Liver (tissue), 9 donors: Measurements from ENCODE around the gene RHOH. TPM values are rescaled to one million over a fixed set of nuclear protein-coding genes. Genes with fewer than 3 reads are reported as not detected.

Experiments
- DNase-seq: peaks from one replicate; pipeline ENCODE4 v3.0.0-alpha.2; 2017; ENCODE audit warnings: low spot score
- H3K27ac ChIP-seq, 2 donors: one replicate each; pipeline ENCODE4 v1.7.0; 2013; ENCODE audit warnings: inconsistent platforms in 2 of 2, low read length in 2 of 2, control low read depth in 1 of 2, low read depth in 1 of 2, mild to moderate bottlenecking in 1 of 2
- H3K27me3 ChIP-seq, 4 donors: one replicate each; pipeline versions ENCODE4 v1.6.1 to v1.7.0; 2013; ENCODE audit warnings: low read length in 3 of 4, inconsistent platforms in 1 of 4, mild to moderate bottlenecking in 1 of 4, moderate library complexity in 1 of 4; ENCODE audit not compliant: control insufficient read depth in 4 of 4, insufficient read depth in 4 of 4
- H3K36me3 ChIP-seq, 4 donors: one replicate each; pipeline versions ENCODE4 v1.6.1 to v1.7.0; 2013; ENCODE audit warnings: low read length in 3 of 4, mild to moderate bottlenecking in 3 of 4, low read depth in 1 of 4, moderate library complexity in 1 of 4; ENCODE audit not compliant: control insufficient read depth in 4 of 4, insufficient read depth in 3 of 4
- H3K4me1 ChIP-seq, 4 donors: one replicate each; pipeline versions ENCODE4 v1.6.1 to v1.7.0; 2013; ENCODE audit warnings: low read length in 3 of 4, mild to moderate bottlenecking in 3 of 4, moderate library complexity in 1 of 4; ENCODE audit not compliant: control insufficient read depth in 4 of 4, insufficient read depth in 4 of 4
- H3K4me3 ChIP-seq, 3 donors: one replicate each; pipeline versions ENCODE4 v1.6.1 to v1.7.0; 2013; ENCODE audit warnings: low read length in 3 of 3, control low read depth in 1 of 3, low read depth in 1 of 3, mild to moderate bottlenecking in 1 of 3
- H3K9ac ChIP-seq, 2 donors: one replicate each; pipeline ENCODE4 v1.7.0; 2013; ENCODE audit warnings: low read length in 2 of 2, mild to moderate bottlenecking in 2 of 2, moderate library complexity in 2 of 2, control low read depth in 1 of 2, low read depth in 1 of 2
- H3K9me3 ChIP-seq, 4 donors: one replicate each; pipeline versions ENCODE4 v1.6.1 to v1.7.0; 2013; ENCODE audit warnings: low read length in 3 of 4; ENCODE audit not compliant: control insufficient read depth in 4 of 4
- EGR1 ChIP-seq, 2 donors: IDR thresholded peaks; 2 replicates each; pipeline ENCODE4 v1.6.1; 2016 to 2018; ENCODE audit warnings: antibody characterized with exemption in 2 of 2, low read depth in 2 of 2
- FOXA1 ChIP-seq: IDR thresholded peaks from 2 replicates; pipeline ENCODE4 v1.6.1; 2016; ENCODE audit warnings: antibody characterized with exemption
- FOXA2 ChIP-seq: IDR thresholded peaks from 2 replicates; pipeline ENCODE4 v1.6.1; 2016; ENCODE audit warnings: antibody characterized with exemption
- GABPA ChIP-seq, 2 donors: IDR thresholded peaks in 1 of 2; conservative IDR thresholded peaks in 1 of 2; 2 replicates each; pipeline ENCODE4 v1.6.1; 2016; ENCODE audit warnings: antibody characterized with exemption in 2 of 2, mild to moderate bottlenecking in 1 of 2, moderate library complexity in 1 of 2
- HNF4A ChIP-seq, 2 donors: conservative IDR thresholded peaks; 2 replicates each; pipeline ENCODE4 v1.6.1; 2016; ENCODE audit warnings: antibody characterized with exemption in 2 of 2, mild to moderate bottlenecking in 2 of 2
- HNF4G ChIP-seq: IDR thresholded peaks from 2 replicates; pipeline ENCODE4 v1.6.1; 2016; ENCODE audit warnings: antibody characterized with exemption
- JUND ChIP-seq, 2 donors: IDR thresholded peaks; 2 replicates each; pipeline ENCODE4 v1.6.1; 2016; ENCODE audit warnings: antibody characterized with exemption in 2 of 2
- RAD21 ChIP-seq, 2 donors: IDR thresholded peaks; 2 replicates each; pipeline ENCODE4 v1.6.1; 2016; ENCODE audit warnings: antibody characterized with exemption in 2 of 2, mild to moderate bottlenecking in 2 of 2
- REST ChIP-seq: IDR thresholded peaks from 2 replicates; pipeline ENCODE4 v1.6.1; 2016; ENCODE audit warnings: antibody characterized with exemption, mild to moderate bottlenecking
- RXRA ChIP-seq, 2 donors: IDR thresholded peaks; 2 replicates each; pipeline ENCODE4 v1.6.1; 2017 to 2018; ENCODE audit warnings: antibody characterized with exemption in 2 of 2, mild to moderate bottlenecking in 1 of 2
- SP1 ChIP-seq: IDR thresholded peaks from 2 replicates; pipeline ENCODE4 v1.6.1; 2018; ENCODE audit warnings: antibody characterized with exemption, mild to moderate bottlenecking
- TAF1 ChIP-seq: conservative IDR thresholded peaks from 2 replicates; pipeline ENCODE4 v1.6.1; 2016; ENCODE audit warnings: antibody characterized with exemption, mild to moderate bottlenecking
- YY1 ChIP-seq: IDR thresholded peaks from 2 replicates; pipeline ENCODE4 v1.6.1; 2016; ENCODE audit warnings: antibody characterized with exemption, mild to moderate bottlenecking
- WGBS: extraction: QIAGEN DNeasy Blood & Tissue Kit; methylation state at CpG from one replicate; pipeline ENCODE4 v1.1.7; 2013; 5-methylcytosine and 5-hydroxymethylcytosine counted together
- polyA plus RNA-seq, 2 donors: library from polyadenylated mRNA; stranded (reverse) in 1 of 2; unstranded in 1 of 2; fragments of 200-250 nt in 1 of 2; fragments of >200 nt in 1 of 2; fragmentation: Nextera tagmentation in 1 of 2; extraction: Ambion mirVana in 1 of 2; gene quantifications; one replicate each; pipeline versions ENCODE4 v1.2.1 to v1.2.3, GENCODE V29; 2013 to 2015
- total RNA-seq, 2 donors: library from RNA; depleted of rRNA; stranded (reverse); fragments of >200 nt; gene quantifications; one replicate each; pipeline ENCODE4 v1.2.3, GENCODE V29; 2014
- TF ChIP-seq, protein P1 (sequence below): IDR thresholded peaks from 2 replicates; pipeline ENCODE4 v1.6.1; 2016; ENCODE audit warnings: antibody characterized with exemption
- TF ChIP-seq, protein P2 (sequence below): IDR thresholded peaks from 2 replicates; pipeline ENCODE4 v1.6.1; 2016; ENCODE audit warnings: antibody characterized with exemption
- donor health status: healthy.
- donor health status: healthy.
- donor health status: healthy.
- donor health status: healthy.
- donor health status: healthy.

The RHOH gene
- total and polyA plus RNA-seq, 4 donors = 0.56 to 2.3 (median 1.3) TPM

GRCh38 chr4:40238008-40238699 lies 41.3 kb downstream of the RHOH start:
- no peak for TF ChIP-seq SP1
- TF ChIP-seq JUND (IDR thresholded peaks at IDR 0.05) = no peak
- no peak for TF ChIP-seq TAF1
- no peak for TF ChIP-seq FOXA1
- H3K4me1 ChIP-seq = no peaks in the 10 kb centered on the region
- DNase-seq = no peak
- H3K27me3 ChIP-seq = no peaks in the 10 kb centered on the region
- WGBS = 86% methylated on average over 12 of the region's 12 CpGs
- no peak overlapping the region for H3K4me3 ChIP-seq
- no peak overlapping the region for H3K9ac ChIP-seq
- H3K27ac ChIP-seq = no peak overlapping the region
- H3K36me3 ChIP-seq = no peaks in the 10 kb centered on the region
- H3K9me3 ChIP-seq = no peaks in the 10 kb centered on the region

- Histone ChIP-seq H3K9ac (no peak overlapping the region), H3K36me3 (no peaks in the 10 kb centered on the region), H3K4me1 (no peaks in the 10 kb centered on the region), H3K4me3 (no peak overlapping the region), H3K27ac (no peak overlapping the region), H3K27me3 (no peaks in the 10 kb centered on the region), H3K9me3 (no peaks in the 10 kb centered on the region)
- 88% methylated on average over 12 of the region's 12 CpGs for WGBS
- TF ChIP-seq YY1 (no peak), FOXA2 (no peak), TAF1 (no peak), HNF4G (no peak), GABPA (IDR thresholded peaks at IDR 0.05 in 1 of 2, conservative IDR thresholded peaks at IDR 0.05 in 1 of 2) (no peak), HNF4A (conservative IDR thresholded peaks at IDR 0.05) (no peak), REST (no peak), SP1 (no peak), RXRA (IDR thresholded peaks at IDR 0.05) (no peak), RAD21 (IDR thresholded peaks at IDR 0.05) (no peak), EGR1 (IDR thresholded peaks at IDR 0.05; ENCODE audit: low read depth in 2 of 2) (no peak), FOXA1 (no peak)
- TF ChIP-seq, protein P1, sequence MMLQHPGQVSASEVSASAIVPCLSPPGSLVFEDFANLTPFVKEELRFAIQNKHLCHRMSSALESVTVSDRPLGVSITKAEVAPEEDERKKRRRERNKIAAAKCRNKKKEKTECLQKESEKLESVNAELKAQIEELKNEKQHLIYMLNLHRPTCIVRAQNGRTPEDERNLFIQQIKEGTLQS = no peak
- TF ChIP-seq, protein P2, sequence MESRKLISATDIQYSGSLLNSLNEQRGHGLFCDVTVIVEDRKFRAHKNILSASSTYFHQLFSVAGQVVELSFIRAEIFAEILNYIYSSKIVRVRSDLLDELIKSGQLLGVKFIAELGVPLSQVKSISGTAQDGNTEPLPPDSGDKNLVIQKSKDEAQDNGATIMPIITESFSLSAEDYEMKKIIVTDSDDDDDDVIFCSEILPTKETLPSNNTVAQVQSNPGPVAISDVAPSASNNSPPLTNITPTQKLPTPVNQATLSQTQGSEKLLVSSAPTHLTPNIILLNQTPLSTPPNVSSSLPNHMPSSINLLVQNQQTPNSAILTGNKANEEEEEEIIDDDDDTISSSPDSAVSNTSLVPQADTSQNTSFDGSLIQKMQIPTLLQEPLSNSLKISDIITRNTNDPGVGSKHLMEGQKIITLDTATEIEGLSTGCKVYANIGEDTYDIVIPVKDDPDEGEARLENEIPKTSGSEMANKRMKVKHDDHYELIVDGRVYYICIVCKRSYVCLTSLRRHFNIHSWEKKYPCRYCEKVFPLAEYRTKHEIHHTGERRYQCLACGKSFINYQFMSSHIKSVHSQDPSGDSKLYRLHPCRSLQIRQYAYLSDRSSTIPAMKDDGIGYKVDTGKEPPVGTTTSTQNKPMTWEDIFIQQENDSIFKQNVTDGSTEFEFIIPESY = no peak
- no peak for DNase-seq
Observed at GRCh38 chr4:40238700-40239548, 42.1 kb downstream of the RHOH start.
